Thyroid gland (tissue), 4 donors: Measurements from ENCODE around the gene SYNJ2.

Experiments used
- POLR2A ChIP-seq, 2 donors: fragments of 450-650 bp; IDR thresholded peaks; one replicate each; pipeline ENCODE4 v1.6.1; 2017; ENCODE audit warnings: antibody characterized with exemption in 2 of 2, mild to moderate bottlenecking in 2 of 2, moderate library complexity in 1 of 2
- TF ChIP-seq, protein P1 (sequence below), 6 experiments: fragments of 200-600 bp in 3 of 6; fragments of 450-650 bp in 3 of 6; sonication (generic) in 3 of 6; IDR thresholded peaks; one replicate each; pipeline ENCODE4 v1.5.1; 2016 to 2019; ENCODE audit warnings: antibody characterized with exemption in 6 of 6, mild to moderate bottlenecking in 2 of 6, inconsistent platforms in 1 of 6, moderate library complexity in 1 of 6

- TF ChIP-seq, protein P1, sequence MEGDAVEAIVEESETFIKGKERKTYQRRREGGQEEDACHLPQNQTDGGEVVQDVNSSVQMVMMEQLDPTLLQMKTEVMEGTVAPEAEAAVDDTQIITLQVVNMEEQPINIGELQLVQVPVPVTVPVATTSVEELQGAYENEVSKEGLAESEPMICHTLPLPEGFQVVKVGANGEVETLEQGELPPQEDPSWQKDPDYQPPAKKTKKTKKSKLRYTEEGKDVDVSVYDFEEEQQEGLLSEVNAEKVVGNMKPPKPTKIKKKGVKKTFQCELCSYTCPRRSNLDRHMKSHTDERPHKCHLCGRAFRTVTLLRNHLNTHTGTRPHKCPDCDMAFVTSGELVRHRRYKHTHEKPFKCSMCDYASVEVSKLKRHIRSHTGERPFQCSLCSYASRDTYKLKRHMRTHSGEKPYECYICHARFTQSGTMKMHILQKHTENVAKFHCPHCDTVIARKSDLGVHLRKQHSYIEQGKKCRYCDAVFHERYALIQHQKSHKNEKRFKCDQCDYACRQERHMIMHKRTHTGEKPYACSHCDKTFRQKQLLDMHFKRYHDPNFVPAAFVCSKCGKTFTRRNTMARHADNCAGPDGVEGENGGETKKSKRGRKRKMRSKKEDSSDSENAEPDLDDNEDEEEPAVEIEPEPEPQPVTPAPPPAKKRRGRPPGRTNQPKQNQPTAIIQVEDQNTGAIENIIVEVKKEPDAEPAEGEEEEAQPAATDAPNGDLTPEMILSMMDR (IDR thresholded peaks at IDR 0.05) = no peak
- TF ChIP-seq POLR2A (IDR thresholded peaks at IDR 0.05) = no peak
These were observed 62.2 kb downstream of the SYNJ2 start for GRCh38 chr6:158043586-158044524.
